Measurements from ENCODE around the gene PLEKHA8.

PLEKHA8 gene, protein sequence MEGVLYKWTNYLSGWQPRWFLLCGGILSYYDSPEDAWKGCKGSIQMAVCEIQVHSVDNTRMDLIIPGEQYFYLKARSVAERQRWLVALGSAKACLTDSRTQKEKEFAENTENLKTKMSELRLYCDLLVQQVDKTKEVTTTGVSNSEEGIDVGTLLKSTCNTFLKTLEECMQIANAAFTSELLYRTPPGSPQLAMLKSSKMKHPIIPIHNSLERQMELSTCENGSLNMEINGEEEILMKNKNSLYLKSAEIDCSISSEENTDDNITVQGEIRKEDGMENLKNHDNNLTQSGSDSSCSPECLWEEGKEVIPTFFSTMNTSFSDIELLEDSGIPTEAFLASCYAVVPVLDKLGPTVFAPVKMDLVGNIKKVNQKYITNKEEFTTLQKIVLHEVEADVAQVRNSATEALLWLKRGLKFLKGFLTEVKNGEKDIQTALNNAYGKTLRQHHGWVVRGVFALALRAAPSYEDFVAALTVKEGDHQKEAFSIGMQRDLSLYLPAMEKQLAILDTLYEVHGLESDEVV

GRCh38 chr7:30028216-30028748 lies at the start of gene PLEKHA8:
PLEKHA8 (plus strand) TSS chr7:30028412; CDS start chr7:30028763, 351 bp downstream.
- DNase-seq (ENCODE audit: low spot score): peak; percentile 86

DNA sequence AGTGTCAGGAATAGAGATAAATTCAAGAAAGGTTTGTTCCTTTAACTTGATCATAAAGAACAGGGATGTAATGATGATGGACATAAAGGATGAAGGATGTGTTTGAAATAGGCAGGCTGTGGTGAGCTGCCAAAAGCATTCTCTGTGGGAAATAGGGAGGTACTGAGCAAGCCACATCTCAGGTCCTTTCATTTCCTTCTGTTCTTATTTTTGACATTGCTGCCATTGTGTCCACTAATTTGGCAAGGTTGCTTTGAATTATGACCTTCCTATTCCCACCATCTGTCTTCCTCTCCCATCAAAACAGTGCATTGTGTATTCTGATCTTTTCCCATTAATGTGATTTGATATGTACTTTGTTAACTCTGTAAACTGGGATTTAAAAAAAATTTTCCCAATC lies 48.1 kb upstream of the PLEKHA8 start:
- no peak for DNase-seq (ENCODE audit: low spot score)

GRCh38 chr7:29987083-29987482 lies 41.1 kb upstream of the PLEKHA8 start:
- peak; percentile 45 for DNase-seq (ENCODE audit: low spot score)

GRCh38 chr7:29987811-29988317 lies 40.3 kb upstream of the PLEKHA8 start:
- DNase-seq (ENCODE audit: low spot score): peak; percentile 78

- DNase-seq (ENCODE audit: low spot score): peak; percentile 39
These were observed 39.6 kb upstream of the PLEKHA8 start for GRCh38 chr7:29988424-29989256.

DNA sequence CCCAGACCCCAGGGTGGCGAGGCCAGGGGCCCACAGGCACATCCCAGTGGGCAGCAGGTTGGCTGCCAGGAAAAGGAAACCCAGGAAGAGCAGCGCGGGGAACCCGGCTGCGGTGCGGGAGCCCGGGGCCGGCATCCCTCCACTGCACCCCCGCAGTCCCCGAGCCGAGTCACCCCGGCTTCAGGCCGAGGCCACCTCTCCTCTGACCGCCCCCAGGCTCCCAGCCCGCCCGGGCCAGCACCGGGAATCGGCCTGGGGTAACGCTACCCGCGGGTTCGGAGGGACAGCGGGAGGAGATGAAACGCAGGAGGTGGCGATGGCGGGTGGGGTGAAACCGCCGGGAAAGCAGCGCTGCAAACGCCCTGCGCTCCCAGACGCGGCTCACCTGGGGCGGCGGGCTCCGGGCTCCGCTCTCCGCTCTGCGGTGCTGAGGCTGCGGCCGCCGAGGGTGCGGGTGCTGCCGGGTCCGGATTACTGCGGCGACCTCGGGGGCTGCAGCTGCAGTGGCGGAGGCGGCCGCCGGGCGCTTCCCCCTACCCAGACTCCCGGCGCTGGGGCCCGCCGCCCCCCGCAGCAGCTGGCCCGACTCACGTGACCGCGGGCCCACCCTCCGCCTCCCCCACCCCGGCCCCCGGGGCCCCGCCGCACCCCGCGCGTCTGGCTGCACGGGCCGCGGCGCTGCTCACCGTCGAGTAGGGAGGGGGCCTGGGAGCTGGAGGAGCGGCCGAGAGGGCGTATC lies 38.8 kb upstream of the PLEKHA8 start, which contains the start of gene SCRN1:
TSS of gene SCRN1 (minus strand) at position 545 of the 739 bp plus-strand sequence. CDS start 20,734 bp downstream, outside the sequence.
- DNase-seq (ENCODE audit: low spot score): peak; percentile 64

GRCh38 chr7:29990931-29991330 lies 37.3 kb upstream of the PLEKHA8 start:
- DNase-seq (ENCODE audit: low spot score): no peak

GRCh38 chr7:29991937-29992336 lies 36.3 kb upstream of the PLEKHA8 start:
- DNase-seq (ENCODE audit: low spot score): no peak

- no peak for DNase-seq (ENCODE audit: low spot score)
These were observed 35.1 kb upstream of the PLEKHA8 start for GRCh38 chr7:29993140-29993539.

GRCh38 chr7:29995652-29996051 lies 32.6 kb upstream of the PLEKHA8 start:
- no peak for DNase-seq (ENCODE audit: low spot score)

DNA sequence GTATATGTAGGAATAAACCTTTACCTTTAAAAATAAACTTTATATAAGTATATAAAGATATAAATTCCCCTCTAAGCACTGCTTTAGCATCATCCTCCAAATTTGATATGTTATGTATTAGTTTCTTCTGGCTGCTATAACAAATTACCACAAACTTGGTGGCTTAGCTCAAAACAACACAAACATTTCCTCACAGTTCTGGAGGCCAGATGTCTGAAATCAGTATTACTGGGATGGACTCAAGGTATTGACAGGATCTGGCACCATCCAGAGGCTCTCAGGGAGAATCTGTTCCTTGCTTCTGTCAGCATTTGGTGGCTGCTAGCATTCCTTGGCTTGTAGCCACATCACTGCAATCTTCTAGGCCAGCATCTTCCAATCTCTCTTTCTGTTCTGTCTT lies 31.9 kb upstream of the PLEKHA8 start:
- no peak for DNase-seq (ENCODE audit: low spot score)

- no peak for DNase-seq (ENCODE audit: low spot score)
These were observed 29.7 kb upstream of the PLEKHA8 start for GRCh38 chr7:29998489-29998888.

DNA sequence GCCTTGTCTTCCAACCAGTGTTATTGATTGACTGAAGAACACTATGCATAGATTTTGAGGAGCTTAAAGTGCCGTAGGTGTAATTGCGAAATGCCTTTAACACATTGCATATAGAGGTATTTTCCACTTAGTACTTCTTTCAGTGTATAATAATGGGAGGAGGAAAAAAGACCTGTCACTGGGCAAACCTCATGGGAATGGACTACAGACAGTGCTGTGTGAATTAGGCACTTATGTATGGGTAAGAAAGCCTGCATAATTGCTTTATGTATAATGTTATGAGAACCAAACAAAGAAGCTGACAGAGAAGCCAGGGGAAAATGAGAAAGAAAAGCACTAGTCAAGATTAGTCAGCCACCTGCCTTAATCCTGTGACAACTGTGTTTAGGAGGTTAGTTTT lies 26.2 kb upstream of the PLEKHA8 start:
- DNase-seq (ENCODE audit: low spot score): no peak

DNA sequence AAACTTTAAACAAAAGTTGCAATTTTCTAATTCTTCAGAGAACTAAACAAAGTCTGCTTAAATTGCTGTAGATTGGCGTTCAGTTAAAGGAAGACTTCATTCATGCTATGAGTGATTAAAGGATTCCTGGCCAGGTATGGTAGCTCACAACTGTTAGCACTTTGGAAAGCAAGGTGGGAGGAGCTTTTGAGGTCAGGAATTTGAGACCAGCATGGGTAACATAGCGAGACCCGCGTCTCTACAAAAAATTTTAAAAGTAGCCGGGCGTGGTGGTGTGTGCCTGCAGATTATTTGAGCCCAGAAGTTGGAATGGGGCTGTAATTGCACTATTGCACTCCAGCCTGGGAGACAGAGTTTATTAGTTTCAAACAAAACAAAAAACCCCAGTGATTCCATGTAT lies 25.1 kb upstream of the PLEKHA8 start:
- DNase-seq (ENCODE audit: low spot score): no peak

DNA sequence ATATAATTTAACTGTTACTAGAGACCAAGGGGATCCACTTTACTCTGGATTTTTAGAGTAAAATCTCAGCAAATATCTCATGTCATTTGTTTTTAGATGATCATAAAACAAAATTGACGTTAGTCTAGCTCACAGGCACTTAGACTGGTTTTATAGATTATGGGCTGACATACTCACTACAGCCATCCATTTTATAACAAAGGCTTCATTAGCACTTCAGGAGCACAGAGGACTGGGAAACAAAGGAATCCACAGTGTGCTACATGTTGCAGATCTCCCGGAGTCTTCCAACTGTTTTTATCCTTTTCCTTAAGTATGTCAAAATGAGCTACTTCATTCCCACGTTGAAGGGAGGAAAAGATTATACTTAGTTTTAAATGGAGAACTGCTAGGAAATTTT lies 22.7 kb upstream of the PLEKHA8 start:
- DNase-seq (ENCODE audit: low spot score): no peak

- no peak for DNase-seq (ENCODE audit: low spot score)
These were observed 18.2 kb upstream of the PLEKHA8 start for GRCh38 chr7:30010021-30010420.

DNA sequence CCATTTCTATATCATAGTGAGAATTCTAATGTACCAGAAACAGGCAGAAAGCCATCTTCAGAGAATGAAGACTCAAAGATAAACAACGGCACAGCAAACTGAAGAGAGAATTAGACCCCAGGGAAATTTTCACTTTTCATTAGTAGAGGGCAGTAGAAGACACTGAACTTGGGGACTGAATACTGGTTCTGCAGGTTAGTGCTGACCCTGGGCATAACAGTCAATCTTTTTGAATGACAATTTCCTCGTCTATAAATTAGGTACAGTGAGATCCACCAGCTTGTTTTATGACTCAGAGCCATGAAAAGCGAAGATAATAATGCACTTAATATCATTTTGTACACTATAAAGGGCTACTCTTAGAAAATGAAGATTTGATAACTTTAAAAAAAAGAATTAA lies 15.5 kb upstream of the PLEKHA8 start:
- no peak for DNase-seq (ENCODE audit: low spot score)

GRCh38 chr7:30018451-30018850 lies 9.8 kb upstream of the PLEKHA8 start:
- no peak for DNase-seq (ENCODE audit: low spot score)

DNA sequence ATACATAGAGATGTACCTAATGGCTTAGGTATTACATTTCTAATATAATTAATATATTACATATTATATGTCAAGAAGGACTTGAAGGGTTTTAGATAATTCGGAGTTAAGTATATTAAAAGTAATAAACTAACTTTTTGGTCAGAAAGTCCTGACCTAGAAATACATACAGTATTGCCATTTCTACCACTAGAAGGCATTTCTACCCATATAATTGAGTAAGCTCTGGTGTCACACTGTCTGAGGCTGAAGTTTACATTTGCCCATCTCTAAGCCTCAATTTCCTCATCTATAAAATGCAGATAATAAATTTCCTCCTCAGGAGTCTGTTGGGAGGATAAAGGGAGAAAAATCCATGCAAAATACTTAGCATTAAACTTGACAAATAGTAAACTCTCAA lies 8.8 kb upstream of the PLEKHA8 start:
- no peak for DNase-seq (ENCODE audit: low spot score)

GRCh38 chr7:30019960-30020359 lies 8.3 kb upstream of the PLEKHA8 start:
- DNase-seq (ENCODE audit: low spot score): no peak

DNA sequence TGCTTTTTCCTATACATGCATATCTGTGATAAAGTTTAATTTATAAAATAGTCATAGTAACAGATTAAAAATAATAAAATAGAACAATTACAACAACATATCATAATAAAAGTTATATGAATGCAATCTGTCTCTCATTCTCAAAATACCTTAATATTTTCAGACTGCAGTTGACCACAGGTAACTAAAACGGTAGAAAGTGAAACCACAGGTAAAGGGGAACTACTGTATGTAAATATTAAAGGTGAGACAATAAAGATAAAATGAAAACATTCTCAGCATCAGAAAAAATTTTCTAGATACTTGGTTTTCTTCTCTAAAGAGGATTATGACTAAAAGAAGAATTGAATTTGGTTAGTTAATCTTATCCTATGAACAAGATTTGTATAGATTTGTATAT lies 7.7 kb upstream of the PLEKHA8 start:
- DNase-seq (ENCODE audit: low spot score): no peak

DNA sequence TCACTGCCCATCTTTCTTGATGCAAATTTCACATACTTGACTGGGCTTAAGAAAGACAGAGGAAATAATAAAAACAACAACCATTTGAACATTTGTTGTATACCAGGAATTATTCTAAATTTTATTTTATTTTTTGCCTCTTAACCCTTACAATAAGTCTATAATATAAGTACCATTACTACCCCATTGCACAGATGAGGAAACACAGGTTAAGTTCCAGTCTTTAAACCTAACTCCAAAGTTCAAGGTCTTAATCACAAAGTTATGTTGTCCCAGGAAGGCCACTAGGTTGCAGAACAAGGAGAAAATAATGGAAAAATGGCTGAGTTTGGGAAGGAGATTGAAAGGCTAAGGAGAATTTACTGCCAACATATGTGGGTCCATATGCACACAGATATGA lies 5.2 kb upstream of the PLEKHA8 start:
- no peak for DNase-seq (ENCODE audit: low spot score)
